OCI-LY1 (cell line): ENCODE measurements around the gene RHOU.

Source experiments
- EZH2 ChIP-seq: fragments of 200-600 bp; sonication (generic), shearing (Covaris generic); IDR thresholded peaks from 2 replicates; pipeline ENCODE4 v1.8.0; 2017; ENCODE audit warnings: borderline replicate concordance, mixed run types, mild to moderate bottlenecking, antibody characterized with exemption, low read length, moderate library complexity, mixed read lengths
- TF ChIP-seq, protein P1 (sequence below): fragments of 200-600 bp; sonication (generic), shearing (Covaris generic); IDR thresholded peaks from 2 replicates; pipeline ENCODE4 v1.5.1; 2017; ENCODE audit warnings: mild to moderate bottlenecking, antibody characterized with exemption, low read length, moderate library complexity, mixed read lengths

- TF ChIP-seq, protein P1, sequence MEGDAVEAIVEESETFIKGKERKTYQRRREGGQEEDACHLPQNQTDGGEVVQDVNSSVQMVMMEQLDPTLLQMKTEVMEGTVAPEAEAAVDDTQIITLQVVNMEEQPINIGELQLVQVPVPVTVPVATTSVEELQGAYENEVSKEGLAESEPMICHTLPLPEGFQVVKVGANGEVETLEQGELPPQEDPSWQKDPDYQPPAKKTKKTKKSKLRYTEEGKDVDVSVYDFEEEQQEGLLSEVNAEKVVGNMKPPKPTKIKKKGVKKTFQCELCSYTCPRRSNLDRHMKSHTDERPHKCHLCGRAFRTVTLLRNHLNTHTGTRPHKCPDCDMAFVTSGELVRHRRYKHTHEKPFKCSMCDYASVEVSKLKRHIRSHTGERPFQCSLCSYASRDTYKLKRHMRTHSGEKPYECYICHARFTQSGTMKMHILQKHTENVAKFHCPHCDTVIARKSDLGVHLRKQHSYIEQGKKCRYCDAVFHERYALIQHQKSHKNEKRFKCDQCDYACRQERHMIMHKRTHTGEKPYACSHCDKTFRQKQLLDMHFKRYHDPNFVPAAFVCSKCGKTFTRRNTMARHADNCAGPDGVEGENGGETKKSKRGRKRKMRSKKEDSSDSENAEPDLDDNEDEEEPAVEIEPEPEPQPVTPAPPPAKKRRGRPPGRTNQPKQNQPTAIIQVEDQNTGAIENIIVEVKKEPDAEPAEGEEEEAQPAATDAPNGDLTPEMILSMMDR = no peak
- no peak for TF ChIP-seq EZH2
These were observed 17.5 kb downstream of the RHOU start for GRCh38 chr1:228752675-228753265.
